ENCODE results near the gene TXNDC16.
"Not testable (repeated sequence)": the region's sequence is repeated elsewhere in the genome, so short reads cannot be mapped to it uniquely, and the experiment has no call there.

The TXNDC16 gene

DNA sequence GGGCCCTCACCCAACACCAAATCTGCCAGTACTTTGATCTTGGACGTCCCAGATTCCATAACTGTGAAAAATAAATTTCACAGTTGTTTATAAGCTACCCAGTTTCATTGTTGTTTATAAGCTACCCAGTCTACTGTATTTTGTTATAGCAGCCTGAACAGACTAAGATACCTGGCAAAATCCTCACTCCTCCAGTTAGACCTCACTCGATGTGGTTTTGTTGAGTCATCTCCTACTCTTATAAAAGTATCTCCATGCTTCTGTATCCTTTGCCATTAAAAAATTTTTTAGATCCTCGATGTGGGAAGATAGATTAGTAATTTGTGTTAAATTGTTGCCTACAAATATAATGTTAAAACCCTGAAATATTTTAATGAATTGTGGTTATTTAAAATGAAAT, 16.0 kb downstream of the TXNDC16 start:
- no peak for DNase-seq

DNA sequence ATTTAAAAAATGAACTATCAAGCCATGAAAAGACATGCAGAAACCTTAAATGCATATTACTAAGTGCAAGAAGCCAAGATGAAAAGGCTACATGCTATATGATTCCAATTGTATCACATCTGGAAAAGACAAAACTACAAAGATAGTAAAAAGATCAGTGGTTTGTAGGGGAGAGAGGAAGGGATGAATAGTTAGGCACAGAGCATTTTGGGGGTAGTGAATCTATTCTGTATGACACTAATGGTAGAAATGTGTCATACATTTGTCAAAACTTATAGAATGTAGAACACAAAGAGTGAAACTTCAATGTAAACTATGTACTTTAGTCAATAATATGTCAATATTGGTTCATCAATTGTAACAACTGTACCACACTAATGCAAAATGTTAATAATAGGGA, 20.8 kb downstream of the TXNDC16 start:
- DNase-seq, result no peak

DNA sequence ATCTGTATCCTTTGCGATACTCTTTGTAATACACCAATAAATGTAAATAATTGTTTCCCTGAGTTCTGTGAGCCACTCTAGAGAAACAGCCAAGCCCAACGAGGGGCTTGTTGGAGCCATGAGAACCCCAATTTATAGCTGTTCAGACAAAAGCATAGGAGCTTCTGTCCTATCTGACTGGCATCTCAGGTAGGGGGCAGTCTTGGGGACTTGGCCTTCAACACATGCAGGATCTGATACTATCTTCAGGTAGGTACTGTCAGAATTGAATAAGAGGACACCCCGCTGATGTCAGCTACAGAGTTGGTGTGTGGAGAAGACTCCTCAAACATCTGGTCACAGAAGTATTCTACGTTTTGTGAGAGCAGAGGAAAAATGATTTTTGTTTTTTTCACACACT, 25.3 kb downstream of the TXNDC16 start:
- DNase-seq, result no peak

DNA sequence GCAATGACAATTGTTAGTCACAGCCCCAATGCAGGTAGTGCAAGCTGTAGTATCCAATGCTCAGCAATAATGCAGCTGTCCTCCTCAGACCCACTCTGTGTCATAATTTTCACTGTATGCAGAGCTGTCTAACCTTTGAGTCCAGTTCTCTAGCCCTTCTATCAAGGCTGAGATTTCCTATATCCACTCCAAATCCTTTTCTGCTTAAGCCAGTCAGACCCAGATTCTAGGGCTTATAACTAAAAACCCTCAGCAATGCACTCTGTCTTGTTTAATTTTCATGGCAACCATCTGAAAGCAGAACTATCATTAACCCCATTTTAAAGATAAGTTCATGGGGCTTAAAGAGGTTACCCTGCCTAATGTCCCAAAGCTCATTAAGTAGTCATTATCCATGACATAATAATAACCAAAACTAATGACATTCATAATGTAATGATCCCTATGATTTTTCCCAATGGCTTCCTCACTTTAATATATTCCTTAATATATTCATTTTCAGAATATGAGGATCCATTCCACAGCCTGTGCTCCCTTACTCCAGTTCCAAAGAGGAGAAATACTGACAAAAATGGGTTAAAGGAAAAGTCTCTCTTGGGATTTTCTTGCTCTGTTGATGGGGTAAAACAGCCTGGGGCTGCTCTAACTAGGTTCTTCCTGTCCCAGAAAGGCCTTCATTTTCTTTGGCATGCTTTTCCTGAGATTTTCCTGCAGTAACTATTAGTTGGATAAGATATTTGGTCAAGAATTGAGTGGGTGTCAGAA, 29.5 kb downstream of the TXNDC16 start:
- no peak for DNase-seq

DNA sequence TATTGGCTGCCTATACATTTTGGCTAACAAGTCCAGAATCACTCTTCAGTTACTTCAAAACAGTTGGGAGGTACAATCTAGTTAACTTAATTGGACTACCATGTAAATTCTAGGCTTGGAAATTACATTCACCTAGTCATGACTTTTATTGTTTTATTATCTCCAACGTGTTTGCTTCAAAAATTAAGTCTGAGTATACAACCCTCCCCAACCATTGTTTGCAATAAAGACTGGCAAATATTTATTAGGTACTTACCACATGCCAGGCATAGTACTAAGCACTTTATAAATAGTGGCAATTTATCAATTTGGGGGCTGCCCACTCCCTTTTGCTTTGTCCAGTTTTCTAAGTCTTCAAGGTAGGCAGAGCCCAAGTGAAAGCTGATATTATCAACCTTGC, 30.3 kb downstream of the TXNDC16 start:
- no peak for DNase-seq

DNA sequence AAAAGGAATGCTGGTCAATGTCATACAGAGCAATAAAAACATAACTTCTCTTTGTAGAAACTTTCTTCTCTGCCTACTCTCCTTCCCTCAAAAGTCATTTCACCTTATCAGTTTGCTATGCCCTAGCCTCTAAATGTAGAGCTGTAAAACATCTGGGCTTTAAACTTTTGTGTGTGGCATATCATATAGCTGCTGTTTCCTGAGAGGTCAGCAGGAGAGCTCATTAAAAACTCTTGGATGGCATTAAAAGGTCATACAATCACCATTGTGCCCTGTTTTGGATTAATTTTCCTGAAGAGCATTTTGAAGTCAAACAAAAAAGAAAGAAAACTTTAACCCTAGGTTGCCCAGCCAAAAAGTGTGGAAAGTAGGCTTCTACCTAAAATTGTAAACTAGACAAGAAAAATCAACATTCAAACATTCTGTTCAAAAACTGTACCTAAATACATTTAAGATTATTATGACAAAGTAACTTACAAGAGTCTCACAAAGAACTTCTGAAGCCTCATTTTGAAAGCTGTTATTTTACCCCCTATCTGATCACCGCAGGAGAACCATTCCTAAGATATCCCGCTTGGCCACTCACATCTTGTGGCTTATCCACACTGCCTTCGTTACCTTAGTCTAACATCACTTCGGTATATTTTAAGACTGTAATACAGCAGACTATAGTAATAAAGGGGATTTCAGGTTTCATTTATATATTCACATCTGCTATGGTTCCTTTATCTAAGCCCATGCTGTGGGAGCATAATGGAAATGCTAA, 38.1 kb downstream of the TXNDC16 start:
- no peak for DNase-seq

DNA sequence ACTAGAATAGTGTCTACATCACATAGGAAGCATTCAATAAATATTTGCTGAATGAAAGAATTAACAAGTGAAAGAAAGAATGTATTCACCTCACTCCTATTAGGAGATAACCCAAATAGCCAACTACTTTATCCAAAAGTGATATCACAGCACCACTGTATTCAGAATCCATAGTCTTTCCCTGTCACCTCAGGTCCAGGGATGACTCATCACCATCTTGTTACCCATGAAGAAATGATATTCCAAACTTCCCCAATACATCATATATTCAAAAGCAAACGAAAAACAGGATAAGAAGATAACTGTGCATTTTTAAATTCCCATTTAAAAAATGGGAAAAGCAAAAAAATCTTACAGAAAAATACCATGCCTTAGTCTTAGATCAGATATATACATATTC, 39.1 kb downstream of the TXNDC16 start:
- DNase-seq, result no peak

DNA sequence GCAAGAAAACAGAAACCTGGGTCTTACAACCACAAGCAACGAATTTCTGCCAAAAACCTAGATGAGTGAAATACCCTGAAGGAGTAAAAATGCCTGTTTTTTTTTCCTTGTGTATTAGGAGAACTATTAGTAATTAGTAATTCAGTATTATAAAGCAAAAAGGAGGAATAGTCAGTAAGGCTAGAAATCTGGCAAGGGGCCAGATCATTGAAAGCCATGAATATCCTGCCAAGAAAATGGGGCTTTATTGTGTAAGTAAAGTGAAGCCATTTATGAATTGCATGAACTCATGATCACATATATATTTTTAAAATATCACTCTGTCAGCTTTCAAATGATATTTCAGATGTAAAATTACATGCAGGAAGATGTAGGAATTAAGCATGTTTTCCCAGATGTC, 57.9 kb downstream of the TXNDC16 start:
- no peak for DNase-seq

DNA sequence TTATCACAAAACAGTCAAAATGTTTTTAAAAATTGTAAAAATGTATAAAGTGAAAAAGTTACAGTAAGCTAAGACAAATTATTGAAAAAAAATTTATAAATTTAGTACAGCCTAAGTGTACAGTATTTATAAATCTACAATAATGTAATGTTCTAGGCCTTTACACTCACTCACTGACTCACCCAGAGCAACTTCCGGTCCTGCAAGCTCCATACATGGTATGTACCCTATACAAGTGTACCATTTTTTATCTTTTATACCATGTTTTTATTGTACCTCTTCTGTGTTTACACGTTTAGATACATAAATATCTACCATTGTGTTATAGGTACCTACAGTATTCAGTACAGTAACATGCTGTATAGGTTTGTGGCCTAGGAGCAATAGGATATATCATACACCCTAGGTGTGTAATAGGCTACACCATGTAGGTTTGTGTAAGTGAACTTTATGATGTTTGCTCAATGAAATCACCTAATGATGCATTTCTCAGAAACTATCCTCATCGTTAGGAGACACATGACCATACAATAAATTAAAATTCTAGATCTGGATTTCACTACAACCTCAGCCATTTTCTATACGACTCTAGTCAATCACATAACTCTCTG, 66.8 kb downstream of the TXNDC16 start:
- DNase-seq, result no peak

DNA sequence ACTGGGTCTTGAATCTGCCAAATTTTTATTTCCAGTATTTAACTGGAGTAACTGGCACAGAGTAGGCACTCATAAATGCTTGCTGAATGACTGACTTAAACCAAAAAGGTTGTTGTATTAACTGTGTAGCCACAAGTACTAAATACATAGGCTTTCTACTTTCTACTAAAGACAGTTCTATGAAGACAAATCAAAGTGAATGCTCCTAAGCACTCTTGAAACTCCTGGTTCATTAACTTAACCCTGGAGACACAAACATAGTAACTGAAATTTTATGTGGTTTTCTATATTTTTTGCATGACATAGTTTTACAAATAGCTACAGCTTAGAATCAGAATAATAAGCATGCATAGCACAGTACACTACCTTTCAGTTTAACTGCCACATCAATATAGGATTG, 70.4 kb downstream of the TXNDC16 start:
- no peak for DNase-seq

DNA sequence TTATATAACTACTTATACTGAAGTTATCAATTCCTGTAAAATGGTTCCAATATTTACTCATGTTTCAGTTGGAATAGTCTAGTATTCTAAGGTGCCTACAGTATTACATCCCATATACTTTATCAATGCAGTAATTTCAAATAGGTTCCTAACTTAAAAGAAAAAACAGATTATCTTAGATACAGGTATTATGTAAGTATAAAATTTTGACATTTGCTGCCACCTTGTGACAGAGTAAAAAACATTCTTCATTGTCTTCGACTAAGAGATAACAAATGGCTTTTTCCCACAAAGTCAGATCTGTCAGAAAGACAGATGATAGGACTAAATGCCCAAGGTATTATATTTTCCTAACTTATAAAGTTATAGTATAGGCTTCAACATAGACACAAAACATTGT, 78.7 kb downstream of the TXNDC16 start:
- peak; percentile 31 for DNase-seq

DNA sequence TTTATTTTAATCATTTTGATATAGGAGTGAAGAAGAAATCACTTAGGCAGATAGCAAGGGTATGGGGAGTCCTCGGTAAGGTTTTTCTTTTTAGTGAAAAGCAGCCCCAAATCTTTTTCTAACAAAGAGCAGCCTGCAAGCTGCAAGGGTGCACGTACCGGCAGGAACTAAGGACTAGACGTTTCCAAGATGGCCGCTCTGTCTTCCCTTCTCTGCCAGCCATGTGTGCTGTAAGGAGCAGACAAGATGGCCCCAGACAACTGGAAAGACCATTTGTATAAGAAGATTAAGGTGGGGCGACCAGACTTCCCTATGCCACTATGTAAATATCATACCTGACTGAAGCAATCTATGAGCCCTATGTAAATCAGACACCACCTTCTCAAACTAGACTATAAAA, 79.6 kb downstream of the TXNDC16 start:
- no peak for DNase-seq

DNA sequence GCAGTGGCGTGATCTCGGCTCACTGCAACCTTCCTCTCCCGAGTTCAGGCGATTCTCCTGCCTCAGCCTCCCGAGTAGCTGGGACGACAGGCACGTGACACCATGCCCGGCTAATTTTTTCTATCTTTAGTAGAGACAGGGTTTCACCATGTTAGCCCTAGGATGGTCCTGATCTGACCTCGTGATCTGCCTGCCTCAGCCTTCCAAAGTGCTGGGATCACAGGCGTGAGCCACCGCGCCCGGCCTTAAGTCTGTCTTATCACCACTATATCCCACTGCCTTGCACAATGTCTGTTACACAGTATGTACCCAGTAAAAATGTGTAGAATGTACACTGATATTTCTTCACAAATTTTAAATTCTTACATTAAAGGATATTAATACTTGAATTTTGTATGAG, 80.1 kb downstream of the TXNDC16 start:
- DNase-seq, result not testable (repeated sequence)

DNA sequence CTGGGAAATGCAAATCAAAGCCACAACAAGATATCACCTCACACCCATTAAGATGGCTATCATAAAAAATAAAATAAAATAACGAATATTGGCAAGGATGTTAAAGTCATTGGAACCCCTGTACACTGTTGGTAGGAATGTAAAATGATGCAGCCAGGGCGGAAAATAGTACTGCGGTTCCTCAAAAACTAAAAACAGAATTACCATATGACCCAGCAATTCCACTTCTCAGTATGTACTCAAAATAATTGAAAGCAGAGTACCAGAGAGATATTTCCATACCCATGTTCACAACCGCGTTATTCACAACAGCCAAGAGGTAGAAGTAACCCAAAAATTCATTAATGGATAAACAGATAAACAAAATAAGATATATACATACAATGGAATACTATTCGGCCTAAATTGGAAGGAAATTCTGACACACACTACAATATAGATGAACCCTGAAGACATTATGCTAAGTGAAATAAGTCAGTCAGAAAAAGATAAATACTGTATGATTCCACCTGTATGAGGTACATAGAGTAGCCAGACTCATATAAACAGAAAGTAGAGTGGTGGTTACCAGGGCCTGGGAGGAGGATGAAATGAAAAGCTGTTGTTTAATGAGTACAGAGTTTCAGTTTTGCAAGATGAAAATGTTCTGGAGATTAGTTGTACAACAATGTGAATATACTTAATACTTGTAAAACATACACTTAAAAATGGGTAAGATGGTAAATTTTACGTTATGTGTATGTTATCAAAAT, 84.6 kb downstream of the TXNDC16 start:
- DNase-seq, result no peak

DNA sequence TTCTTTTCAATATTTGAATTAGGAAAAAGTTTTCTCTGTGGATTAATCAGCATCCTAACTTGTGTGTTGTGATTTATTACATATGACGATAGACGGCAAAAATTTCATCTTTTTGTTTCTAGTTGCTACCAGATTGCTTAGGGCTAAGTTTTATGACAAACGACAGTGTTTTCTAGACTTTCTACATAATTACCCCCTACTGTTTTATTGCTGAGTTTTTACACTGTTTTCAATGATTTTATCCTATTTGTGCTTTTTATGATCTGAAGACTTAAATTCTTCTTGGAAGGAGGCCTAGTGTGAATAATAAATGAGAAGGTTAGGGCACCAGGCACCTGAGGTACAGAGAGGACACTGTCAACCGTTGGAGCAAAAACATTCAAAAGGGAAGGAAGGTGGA, 88.1 kb downstream of the TXNDC16 start:
- DNase-seq, result no peak

DNA sequence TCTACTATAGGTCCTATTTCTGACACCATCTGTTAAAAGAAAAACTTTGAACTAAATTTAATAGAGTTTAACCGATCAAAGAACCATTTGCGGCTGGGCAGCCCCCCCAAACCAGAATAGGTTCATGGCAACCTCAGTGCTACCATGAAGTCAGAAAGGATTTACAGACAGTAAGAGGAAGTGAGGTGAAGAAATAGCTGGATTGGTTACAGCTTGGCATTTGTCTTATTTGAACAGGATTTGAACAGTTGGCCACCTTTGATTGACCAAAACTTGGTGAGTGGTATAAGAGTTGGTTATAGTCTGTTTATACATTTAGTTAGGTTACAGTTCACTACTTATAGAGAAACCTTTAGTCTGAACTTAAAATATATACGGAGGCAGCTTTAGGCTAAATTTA, 88.9 kb downstream of the TXNDC16 start:
- DNase-seq, result no peak

DNA sequence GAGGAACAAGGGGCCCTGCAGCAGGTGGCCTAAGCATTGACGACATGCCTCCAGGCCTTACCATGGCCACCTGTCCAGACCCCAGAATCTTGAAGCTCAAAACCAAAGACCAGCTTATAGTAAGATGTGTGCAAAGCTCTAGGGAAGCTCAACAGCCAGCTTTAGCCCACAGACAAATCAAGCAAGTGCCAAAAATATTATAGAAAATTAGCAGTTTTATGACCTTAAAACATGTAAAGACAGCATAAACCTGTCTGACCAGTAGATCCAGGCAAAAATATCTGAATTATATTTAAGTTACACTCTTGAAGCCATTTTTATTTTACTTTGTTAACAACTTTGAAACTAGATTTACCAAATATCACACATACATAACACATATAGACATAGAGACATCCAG, 90.6 kb downstream of the TXNDC16 start:
- no peak for DNase-seq

DNA sequence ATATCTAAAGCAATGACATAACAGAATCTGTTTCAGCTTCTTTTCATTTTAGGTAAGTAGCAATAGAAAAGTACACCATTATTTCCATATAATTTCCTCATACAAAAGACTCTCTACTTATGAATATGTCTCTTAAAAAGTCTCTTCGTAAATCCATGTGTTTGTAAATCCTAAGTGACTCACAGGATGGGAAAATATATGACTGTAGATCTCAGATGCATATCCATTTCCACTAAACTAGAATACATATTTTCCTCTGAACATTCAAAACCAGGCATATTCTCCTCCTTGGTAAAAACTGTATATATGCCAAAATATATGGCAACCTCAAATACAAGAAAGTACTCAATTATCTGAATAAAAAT, 93.6 kb downstream of the TXNDC16 start:
- DNase-seq, result no peak

DNA sequence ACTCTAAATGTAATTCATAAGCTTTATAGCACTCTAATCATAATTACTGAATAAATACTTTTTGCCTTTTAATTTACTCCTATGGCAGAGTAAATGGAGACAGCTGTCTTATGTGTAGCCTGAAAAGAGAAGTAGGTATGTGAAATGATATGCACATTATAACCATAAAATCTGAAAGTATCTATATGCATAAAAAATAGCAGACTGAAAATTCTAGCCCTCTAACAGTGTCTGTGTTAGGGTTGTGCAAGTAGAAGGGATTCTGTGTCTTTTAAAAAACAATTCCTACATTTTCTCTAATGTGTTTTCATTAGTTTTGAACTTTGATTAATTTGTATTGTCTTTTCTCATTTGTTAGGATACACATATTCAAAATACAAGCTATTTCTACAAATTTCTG, 94.9 kb downstream of the TXNDC16 start:
- no peak for DNase-seq

DNA sequence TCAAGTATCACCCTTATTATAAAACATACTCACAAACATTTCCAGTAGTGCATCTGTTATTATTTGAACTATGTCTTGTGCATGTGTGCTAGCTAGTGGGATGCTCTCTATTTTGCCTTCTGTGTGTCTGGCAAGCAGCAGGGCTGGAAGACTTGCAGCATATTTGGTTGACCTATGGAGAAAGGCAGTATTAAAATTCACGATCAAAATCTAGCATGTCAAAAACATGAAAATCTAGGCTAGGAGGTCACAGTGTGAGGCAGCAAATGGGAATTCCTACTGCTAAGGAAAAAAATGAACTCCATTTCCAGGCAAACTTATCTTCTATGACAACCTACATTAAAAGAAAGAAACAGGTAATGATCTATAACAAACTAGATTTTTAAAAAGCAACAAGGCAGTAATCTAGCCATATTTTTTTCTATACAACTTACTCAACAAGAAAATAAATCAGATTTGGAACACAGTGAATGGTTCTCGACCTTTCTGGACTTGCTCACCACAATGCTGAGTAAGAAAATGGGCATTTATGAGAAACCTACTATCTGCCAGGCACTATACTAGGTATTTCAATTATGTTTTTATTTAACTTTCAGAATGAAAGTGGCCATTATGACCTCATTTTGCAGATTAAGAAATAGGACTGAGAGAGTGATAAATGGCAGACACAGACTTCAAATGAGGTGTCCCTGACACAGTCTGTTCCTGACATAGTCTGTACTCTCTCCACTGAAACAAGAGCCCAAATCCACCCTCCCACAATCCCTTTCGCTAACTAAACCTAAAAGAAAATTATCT, 96.8 kb downstream of the TXNDC16 start:
- no peak for DNase-seq

DNA sequence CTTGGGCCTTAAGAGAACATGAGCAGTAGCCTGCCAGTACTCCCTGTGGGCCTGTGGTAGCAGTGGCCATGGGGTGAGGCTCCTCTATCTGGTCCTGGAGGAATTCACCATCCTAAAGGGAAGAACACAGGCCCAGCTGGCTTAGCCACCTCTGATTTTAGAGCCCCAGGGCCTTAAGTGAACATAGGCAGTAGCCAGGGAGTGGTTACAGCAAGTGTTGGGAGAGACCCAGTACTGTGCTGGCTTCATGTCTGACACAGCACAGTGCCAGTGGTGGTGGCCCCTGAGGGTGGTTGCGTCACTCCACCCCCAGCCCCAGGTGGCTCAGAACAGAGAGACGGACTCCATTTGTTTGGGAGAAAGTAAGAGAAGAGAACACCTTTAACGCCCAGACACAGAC, 105.1 kb downstream of the TXNDC16 start:
- DNase-seq, result no peak

DNA sequence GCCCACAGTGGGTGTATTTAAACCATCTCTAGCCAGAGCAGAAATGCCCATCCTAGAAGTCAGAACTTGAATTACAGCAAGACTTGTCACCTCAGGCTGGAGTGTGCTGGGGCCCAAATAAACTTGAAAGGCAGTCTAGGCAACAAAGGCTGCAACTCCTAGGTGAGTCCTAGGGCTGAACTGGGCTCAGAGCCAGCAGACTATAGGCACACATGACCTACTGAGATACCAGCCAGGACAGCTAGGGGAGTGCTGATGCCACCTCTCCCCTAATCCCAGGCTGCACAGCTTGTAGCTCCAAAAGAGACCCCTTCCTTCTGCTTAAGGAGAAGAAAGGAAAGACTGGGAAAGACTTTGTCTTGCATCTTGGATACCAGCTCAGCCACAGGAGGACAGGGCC, 106.0 kb downstream of the TXNDC16 start:
- DNase-seq, result no peak

DNA sequence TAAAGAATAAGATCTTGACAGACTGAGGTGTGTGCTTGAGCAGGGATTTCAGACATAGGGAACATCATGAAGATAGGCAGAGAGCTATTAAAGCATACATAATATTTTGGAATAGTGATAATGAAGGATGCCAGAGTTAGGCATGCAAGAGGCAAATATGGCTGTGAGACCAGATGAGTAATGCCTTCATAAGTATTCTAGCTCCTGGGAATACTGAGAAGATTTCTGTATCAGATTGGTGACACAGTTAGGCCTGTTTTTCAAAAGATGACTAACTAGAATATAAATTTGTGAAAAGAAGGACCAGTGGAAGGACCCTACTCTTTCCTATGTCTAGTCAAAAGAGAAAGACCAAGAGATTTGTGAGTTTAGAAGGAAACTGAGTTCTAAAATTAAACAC, 108.8 kb downstream of the TXNDC16 start:
- DNase-seq, result no peak

All from COR-L47 (cell line).